GM19463 (cell line): Measurements from ENCODE around the gene HES7.

Source experiments
- ATAC-seq: cut with Tn5 transposase; IDR thresholded peaks from one replicate; pipeline ENCODE4 v1.9.1; 2021; ENCODE audit warnings: mild to moderate bottlenecking, moderate library complexity; ENCODE audit not compliant: unreplicated experiment

Gene HES7

DNA sequence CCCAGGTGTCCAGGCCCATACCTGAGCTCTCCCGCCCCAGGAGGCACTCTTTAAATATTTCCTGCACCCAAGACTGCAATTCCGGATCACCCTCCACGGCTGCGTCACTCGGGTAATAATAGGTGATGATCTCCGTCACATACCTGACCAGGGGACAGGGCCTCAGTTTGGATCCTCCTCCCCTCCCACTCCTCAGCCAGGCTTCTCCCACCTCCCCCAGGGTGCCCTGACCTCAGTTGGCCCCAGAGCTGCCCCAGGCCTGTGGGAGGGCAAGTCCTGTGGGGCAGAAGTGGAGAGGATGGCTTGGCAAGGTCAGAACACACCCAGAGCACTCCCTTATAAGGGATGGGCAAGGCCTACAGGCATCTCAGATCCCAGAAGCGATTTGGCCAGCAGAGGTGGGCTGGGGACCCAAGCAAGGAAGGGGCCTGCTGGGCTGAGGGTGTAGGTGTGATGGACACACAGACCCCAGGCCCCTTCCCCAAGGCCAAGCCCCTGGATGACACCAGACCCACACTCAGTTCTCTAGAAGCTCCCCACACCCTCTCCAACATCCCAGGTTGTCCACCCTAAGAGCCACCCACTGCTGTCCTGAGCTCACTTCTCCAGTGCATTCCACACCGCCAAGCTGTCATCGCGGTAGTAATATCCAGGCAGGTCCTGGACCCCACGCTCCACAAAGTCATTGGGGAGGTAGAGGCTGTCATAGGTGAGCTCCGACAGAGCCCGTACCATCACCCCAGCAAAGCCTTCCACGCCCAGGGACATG, 48.1 kb downstream of the HES7 start:
- no peak for ATAC-seq

- ATAC-seq: no peak
Observed at GRCh38 chr17:8075081-8075480, 48.8 kb downstream of the HES7 start.

DNA sequence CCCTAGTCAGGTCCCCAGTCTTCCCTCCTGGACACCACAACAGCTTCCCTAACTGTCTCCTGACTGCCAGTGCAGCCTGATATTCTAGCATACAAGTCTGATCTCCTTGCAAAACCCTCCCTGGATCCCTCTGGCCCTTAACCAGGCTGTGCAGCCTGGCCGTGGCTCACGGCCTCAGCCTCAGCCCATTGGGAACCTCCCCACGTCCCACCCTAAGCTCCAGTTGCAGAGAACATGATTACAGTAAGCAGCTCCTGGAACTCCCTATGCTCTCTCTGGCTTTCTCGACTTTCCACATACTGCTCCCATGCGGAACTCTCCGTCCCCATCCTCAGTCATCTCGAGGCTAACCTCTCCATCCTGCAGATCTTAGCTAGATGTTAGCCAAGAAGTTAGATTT, 49.4 kb downstream of the HES7 start:
- ATAC-seq: no peak

DNA sequence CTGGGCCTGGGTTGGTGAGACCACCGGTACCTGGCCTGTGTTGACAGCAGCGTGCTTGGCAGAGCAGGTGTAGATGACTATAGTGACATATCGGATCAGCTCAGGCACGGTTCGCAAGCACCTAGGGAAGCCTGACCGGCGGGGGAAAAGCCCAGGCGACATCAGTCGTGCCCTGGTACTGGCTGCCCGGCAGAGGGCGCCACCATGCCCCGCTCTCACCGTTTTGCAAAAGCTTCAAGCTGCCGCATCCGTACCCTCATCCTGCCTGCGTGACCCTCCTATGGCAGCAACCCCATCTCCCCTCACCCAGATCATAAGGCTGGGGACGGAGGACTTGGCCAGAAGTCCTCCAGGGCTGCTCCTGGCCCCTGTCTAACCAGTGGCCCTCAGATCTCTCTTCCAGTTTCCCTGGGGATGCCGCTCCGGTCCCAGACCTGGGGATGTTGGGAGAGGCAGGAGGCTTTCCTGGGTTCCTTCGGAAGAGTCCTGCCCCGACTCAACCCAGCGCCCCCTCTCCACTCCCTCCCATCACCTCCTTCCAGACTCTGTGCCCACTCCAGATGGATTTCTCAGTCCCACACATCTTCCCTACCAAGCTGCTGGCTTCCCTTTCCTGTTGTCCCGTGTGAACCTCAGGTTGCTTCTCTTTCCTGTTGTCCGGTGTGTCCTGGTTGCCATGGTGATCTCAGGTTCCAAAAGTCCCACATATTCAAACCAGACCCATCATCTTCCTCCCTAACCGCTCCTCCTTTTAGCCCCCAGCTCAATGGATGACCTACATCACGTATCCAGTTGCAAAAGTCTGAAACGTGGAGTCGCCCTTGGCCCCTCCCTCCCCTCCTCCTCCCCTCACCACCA, 50.0 kb downstream of the HES7 start:
- no peak for ATAC-seq

GRCh38 chr17:8072729-8073461, 51.0 kb downstream of the HES7 start:
- no peak for ATAC-seq

- no peak for ATAC-seq
Observed at GRCh38 chr17:8072341-8072728, 51.6 kb downstream of the HES7 start.

DNA sequence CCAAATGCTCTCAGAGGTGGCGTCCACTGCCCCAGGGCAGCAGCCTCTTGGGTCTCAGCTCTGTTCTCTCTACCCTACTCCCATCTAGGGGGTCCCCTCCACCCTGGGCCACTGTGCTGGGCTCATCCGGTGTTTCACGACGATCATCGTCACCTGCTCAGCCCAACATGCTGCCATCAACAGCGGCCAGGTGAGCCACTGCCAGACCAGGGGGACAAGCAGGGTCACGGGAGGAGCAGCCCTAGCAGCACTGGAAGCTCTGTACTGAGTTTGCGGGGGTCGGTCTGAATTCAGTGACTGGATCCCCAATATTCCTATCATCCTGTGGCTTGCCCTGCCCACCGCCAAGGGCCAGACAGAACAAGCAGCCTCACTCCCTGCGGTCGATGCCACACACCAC, 52.4 kb downstream of the HES7 start:
- no peak for ATAC-seq
